ENCODE measurements around the gene PTCD3.

The PTCD3 gene

GRCh38 chr2:86123328-86123925 is 17.4 kb downstream of the PTCD3 start:
- TF ChIP-seq CTCF (IDR thresholded peaks at IDR 0.05; ENCODE audit: insufficient read depth, low read length) (no peak), POLR2AphosphoS5 (IDR thresholded peaks at IDR 0.05; ENCODE audit: low read depth) (no peak), SPI1 (IDR thresholded peaks at IDR 0.05; ENCODE audit: borderline replicate concordance, low read depth) (no peak), GABPA (IDR thresholded peaks at IDR 0.05; ENCODE audit: low read depth) (no peak), REST (IDR thresholded peaks at IDR 0.05; ENCODE audit: insufficient replicate concordance, low read depth) (no peak)
- DNase-seq (ENCODE audit: low read depth in 1 of 2, low spot score in 1 of 2) = no peak

GRCh38 chr2:86124683-86125082 is 18.6 kb downstream of the PTCD3 start:
- Histone ChIP-seq H3K4me3 (replicated peaks; ENCODE audit: insufficient read depth, low read length) (no peak overlapping the region), H3K27ac (replicated peaks) (no peak overlapping the region), H3K27me3 (ENCODE audit: insufficient read depth, poor library complexity, severe bottlenecking) (no peaks in the 10 kb centered on the region)
- no peak for DNase-seq (ENCODE audit: low read depth in 1 of 2, low spot score in 1 of 2)
- TF ChIP-seq SPI1 (IDR thresholded peaks at IDR 0.05; ENCODE audit: borderline replicate concordance, low read depth) (no peak), GABPA (IDR thresholded peaks at IDR 0.05; ENCODE audit: low read depth) (no peak)

More at GRCh38 chr2:86123328-86123925, 17.4 kb downstream of the PTCD3 start:
- Histone ChIP-seq H3K27me3 (ENCODE audit: insufficient read depth, poor library complexity, severe bottlenecking) (no peaks in the 10 kb centered on the region), H3K4me3 (replicated peaks; ENCODE audit: insufficient read depth, low read length) (no peak overlapping the region), H3K27ac (replicated peaks) (no peak overlapping the region)

GRCh38 chr2:86134709-86135108 is 28.7 kb downstream of the PTCD3 start:
- DNase-seq (ENCODE audit: low read depth in 1 of 2, low spot score in 1 of 2) = no peak
- no peak for TF ChIP-seq GABPA (IDR thresholded peaks at IDR 0.05; ENCODE audit: low read depth)
- no peak overlapping the region for H3K27ac ChIP-seq (replicated peaks)
- no peaks in the 10 kb centered on the region for H3K27me3 ChIP-seq (ENCODE audit: insufficient read depth, poor library complexity, severe bottlenecking)
- no peak overlapping the region for H3K4me3 ChIP-seq (replicated peaks; ENCODE audit: insufficient read depth, low read length)

GRCh38 chr2:86135653-86136052 is 29.6 kb downstream of the PTCD3 start:
- TF ChIP-seq GABPA (IDR thresholded peaks at IDR 0.05; ENCODE audit: low read depth) (no peak), CTCF (IDR thresholded peaks at IDR 0.05; ENCODE audit: insufficient read depth, low read length) (no peak), REST (IDR thresholded peaks at IDR 0.05; ENCODE audit: insufficient replicate concordance, low read depth) (no peak), SPI1 (IDR thresholded peaks at IDR 0.05; ENCODE audit: borderline replicate concordance, low read depth) (no peak), POLR2AphosphoS5 (IDR thresholded peaks at IDR 0.05; ENCODE audit: low read depth) (no peak)
- DNase-seq (ENCODE audit: low read depth in 1 of 2, low spot score in 1 of 2) = no peak
- Histone ChIP-seq H3K27me3 (ENCODE audit: insufficient read depth, poor library complexity, severe bottlenecking) (no peaks in the 10 kb centered on the region), H3K27ac (replicated peaks) (no peak overlapping the region), H3K4me3 (replicated peaks; ENCODE audit: insufficient read depth, low read length) (no peak overlapping the region)

- no peaks in the 10 kb centered on the region for H3K27me3 ChIP-seq (ENCODE audit: insufficient read depth, poor library complexity, severe bottlenecking)
- DNase-seq (ENCODE audit: low read depth in 1 of 2, low spot score in 1 of 2) = no peak
- no peak for TF ChIP-seq GABPA (IDR thresholded peaks at IDR 0.05; ENCODE audit: low read depth)
- TF ChIP-seq REST (IDR thresholded peaks at IDR 0.05; ENCODE audit: insufficient replicate concordance, low read depth) = no peak
- TF ChIP-seq SPI1 (IDR thresholded peaks at IDR 0.05; ENCODE audit: borderline replicate concordance, low read depth) = no peak
- TF ChIP-seq POLR2AphosphoS5 (IDR thresholded peaks at IDR 0.05; ENCODE audit: low read depth) = no peak
- no peak for TF ChIP-seq CTCF (IDR thresholded peaks at IDR 0.05; ENCODE audit: insufficient read depth, low read length)
- H3K27ac ChIP-seq (replicated peaks) = no peak overlapping the region
- H3K4me3 ChIP-seq (replicated peaks; ENCODE audit: insufficient read depth, low read length) = no peak overlapping the region
These were observed 30.1 kb downstream of the PTCD3 start for GRCh38 chr2:86136141-86136540.

All from HL-60 (cell line).